HG03135 (cell line): ENCODE data around the gene ZNF213.

Experiments
- ATAC-seq: cut with Tn5 transposase; IDR thresholded peaks from one replicate; pipeline ENCODE4 v1.9.1; 2021; ENCODE audit warnings: mild to moderate bottlenecking, moderate library complexity; ENCODE audit not compliant: unreplicated experiment

Gene ZNF213

GRCh38 chr16:3188925-3189825 lies 54.3 kb downstream of the ZNF213 start:
- ATAC-seq, result no peak

GRCh38 chr16:3189869-3190268 lies 55.0 kb downstream of the ZNF213 start:
- ATAC-seq, result no peak

- no peak for ATAC-seq
These were observed 56.1 kb downstream of the ZNF213 start for GRCh38 chr16:3190949-3191353.
